ENCODE measurements around the gene CRABP2.

DNA sequence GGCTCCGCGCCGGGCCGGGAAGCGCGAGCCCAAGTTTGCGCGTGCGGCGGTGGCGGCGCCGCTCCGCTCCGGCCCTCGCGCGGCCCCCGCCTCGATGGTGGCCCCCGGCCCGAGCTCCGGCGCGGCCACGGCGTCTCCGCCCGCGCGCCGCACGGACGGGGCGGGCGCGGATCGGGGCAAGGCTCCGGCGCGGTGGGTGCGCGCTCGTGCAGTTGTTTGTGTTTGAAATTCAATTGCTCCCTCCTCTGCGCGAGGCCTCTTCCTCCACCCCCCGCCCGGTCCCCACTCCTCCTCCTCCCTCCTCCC is 46.0 kb upstream of the CRABP2 start, which contains the start of gene HDGF:
- TF ChIP-seq, protein P1, sequence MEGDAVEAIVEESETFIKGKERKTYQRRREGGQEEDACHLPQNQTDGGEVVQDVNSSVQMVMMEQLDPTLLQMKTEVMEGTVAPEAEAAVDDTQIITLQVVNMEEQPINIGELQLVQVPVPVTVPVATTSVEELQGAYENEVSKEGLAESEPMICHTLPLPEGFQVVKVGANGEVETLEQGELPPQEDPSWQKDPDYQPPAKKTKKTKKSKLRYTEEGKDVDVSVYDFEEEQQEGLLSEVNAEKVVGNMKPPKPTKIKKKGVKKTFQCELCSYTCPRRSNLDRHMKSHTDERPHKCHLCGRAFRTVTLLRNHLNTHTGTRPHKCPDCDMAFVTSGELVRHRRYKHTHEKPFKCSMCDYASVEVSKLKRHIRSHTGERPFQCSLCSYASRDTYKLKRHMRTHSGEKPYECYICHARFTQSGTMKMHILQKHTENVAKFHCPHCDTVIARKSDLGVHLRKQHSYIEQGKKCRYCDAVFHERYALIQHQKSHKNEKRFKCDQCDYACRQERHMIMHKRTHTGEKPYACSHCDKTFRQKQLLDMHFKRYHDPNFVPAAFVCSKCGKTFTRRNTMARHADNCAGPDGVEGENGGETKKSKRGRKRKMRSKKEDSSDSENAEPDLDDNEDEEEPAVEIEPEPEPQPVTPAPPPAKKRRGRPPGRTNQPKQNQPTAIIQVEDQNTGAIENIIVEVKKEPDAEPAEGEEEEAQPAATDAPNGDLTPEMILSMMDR (IDR thresholded peaks at IDR 0.05; ENCODE audit: extremely low read depth in 1 of 2, insufficient read depth in 1 of 2, low read depth in 1 of 2, low read length in 2 of 2), result no peak
- TF ChIP-seq JUN (IDR thresholded peaks at IDR 0.05; ENCODE audit: borderline replicate concordance, insufficient read depth, insufficient read length, low read depth), result no peak

Measured in endothelial cell of umbilical vein (primary cell).